Chondrocyte (in vitro differentiated cells): Measurements from ENCODE around the gene CCDC148. TPM values are rescaled to one million over a fixed set of nuclear protein-coding genes. Genes with fewer than 3 reads are reported as not detected.

Experiments used
- DNase-seq: peaks from one replicate; pipeline ENCODE4 v3.0.0; 2021; ENCODE audit warnings: mixed read lengths, low spot score
- H3K27ac Mint-ChIP-seq: one replicate; pipeline ENCODE4 v1.8.0; 2021; ENCODE audit warnings: mild to moderate bottlenecking, moderate library complexity, mixed read lengths; ENCODE audit not compliant: unreplicated experiment
- H3K27me3 Mint-ChIP-seq: 2 replicates; pipeline ENCODE4 v1.8.0; 2021; ENCODE audit warnings: low read depth, mixed read lengths
- H3K36me3 Mint-ChIP-seq: 2 replicates; pipeline ENCODE4 v1.8.0; 2021; ENCODE audit warnings: low read depth, mixed read lengths
- H3K4me1 Mint-ChIP-seq: 2 replicates; pipeline ENCODE4 v1.8.0; 2021; ENCODE audit warnings: low read depth, mild to moderate bottlenecking, mixed read lengths
- H3K4me3 Mint-ChIP-seq: one replicate; pipeline ENCODE4 v1.8.0; 2021; ENCODE audit warnings: mild to moderate bottlenecking, moderate library complexity, mixed read lengths; ENCODE audit not compliant: unreplicated experiment
- H3K9me3 Mint-ChIP-seq: 2 replicates; pipeline ENCODE4 v1.8.0; 2021; ENCODE audit warnings: low read depth, mixed read lengths
- total RNA-seq: library from RNA; stranded (reverse); gene quantifications from 3 replicates; pipeline ENCODE4 v1.2.1, GENCODE V29; 2021
- TF ChIP-seq, protein P1 (sequence below): fragments of 200-600 bp; sonication (generic); IDR thresholded peaks from 2 replicates; pipeline ENCODE4 v1.5.0; 2021; ENCODE audit warnings: antibody characterized with exemption, mild to moderate bottlenecking, moderate library complexity

Gene CCDC148
- total RNA-seq, 1 donor from 2014 or later, result 0.52 TPM

DNA sequence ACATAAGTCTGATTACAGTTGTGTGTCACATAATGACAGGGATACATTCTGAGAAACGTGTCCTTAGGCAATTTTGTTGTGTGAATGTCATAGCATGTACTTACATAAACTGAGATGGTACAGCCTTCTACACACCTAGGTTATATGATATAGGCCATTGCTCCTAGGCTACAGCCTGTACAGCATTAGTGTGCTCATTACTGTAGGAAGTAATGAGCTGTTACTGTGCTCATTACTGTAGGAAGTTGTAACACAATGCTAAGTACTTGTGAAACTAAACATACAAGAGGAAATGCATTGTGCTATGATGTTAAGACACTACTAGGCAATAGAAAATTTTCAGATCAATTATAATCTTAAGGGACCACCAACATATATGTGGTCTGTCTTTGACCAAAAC is 282.1 kb downstream of the CCDC148 start:
- no peaks in the 10 kb centered on the region for H3K36me3 Mint-ChIP-seq
- H3K9me3 Mint-ChIP-seq, result no peaks in the 10 kb centered on the region
- DNase-seq, result no peak
- no peak overlapping the region for H3K27ac Mint-ChIP-seq
- no peaks in the 10 kb centered on the region for H3K4me1 Mint-ChIP-seq
- no peak overlapping the region for H3K4me3 Mint-ChIP-seq
- TF ChIP-seq, protein P1, sequence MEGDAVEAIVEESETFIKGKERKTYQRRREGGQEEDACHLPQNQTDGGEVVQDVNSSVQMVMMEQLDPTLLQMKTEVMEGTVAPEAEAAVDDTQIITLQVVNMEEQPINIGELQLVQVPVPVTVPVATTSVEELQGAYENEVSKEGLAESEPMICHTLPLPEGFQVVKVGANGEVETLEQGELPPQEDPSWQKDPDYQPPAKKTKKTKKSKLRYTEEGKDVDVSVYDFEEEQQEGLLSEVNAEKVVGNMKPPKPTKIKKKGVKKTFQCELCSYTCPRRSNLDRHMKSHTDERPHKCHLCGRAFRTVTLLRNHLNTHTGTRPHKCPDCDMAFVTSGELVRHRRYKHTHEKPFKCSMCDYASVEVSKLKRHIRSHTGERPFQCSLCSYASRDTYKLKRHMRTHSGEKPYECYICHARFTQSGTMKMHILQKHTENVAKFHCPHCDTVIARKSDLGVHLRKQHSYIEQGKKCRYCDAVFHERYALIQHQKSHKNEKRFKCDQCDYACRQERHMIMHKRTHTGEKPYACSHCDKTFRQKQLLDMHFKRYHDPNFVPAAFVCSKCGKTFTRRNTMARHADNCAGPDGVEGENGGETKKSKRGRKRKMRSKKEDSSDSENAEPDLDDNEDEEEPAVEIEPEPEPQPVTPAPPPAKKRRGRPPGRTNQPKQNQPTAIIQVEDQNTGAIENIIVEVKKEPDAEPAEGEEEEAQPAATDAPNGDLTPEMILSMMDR, result no peak
- H3K27me3 Mint-ChIP-seq, result no peaks in the 10 kb centered on the region

DNA sequence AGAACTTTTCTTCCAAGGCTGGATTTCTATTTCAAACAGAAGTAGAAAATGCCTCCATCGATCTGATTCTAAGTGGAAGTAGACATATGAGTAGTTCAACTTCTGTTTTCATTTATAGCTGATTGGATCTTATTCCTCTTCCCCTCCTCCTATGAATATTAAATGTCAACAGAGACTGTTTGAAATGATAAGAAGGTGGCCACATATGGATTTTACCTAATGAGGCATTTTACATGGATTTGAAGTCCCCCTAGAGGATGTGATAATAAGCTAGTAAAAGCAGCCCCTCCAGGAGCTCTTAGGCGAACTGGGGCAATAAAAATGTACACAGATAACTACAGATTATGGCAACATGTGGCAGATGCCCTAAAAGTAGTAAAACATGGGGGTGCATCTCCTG is 283.8 kb downstream of the CCDC148 start:
- H3K27ac Mint-ChIP-seq, result no peak overlapping the region
- no peaks in the 10 kb centered on the region for H3K27me3 Mint-ChIP-seq
- no peaks in the 10 kb centered on the region for H3K36me3 Mint-ChIP-seq
- peaks cover 6% of the 10 kb centered on the region for H3K4me1 Mint-ChIP-seq
- TF ChIP-seq, protein P1, result no peak
- H3K9me3 Mint-ChIP-seq, result no peaks in the 10 kb centered on the region
- no peak for DNase-seq
- no peak overlapping the region for H3K4me3 Mint-ChIP-seq

DNA sequence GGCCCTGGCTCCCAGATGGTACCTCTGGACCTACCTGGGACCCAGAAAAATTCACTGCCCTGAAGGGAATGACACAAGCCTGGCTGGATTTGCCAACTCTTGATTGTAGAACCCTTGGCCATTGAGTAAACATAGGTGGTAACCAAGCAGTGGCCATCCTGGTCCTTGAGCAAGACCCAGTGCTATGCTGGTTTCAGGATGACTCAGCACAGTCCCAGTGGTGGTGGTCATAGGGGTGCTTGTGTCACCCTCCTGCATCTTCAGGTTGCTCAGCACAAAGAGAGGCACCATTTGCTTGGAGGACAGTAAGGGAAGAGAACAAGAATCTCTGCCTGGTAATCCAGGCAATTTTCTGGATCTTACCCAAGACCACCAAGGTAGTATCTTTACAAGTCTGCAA is 302.0 kb downstream of the CCDC148 start:
- H3K36me3 Mint-ChIP-seq, result peaks cover 4% of the 10 kb centered on the region
- TF ChIP-seq, protein P1, result no peak
- H3K27ac Mint-ChIP-seq, result no peak overlapping the region
- peaks cover 20% of the 10 kb centered on the region for H3K9me3 Mint-ChIP-seq
- H3K4me1 Mint-ChIP-seq, result no peaks in the 10 kb centered on the region
- no peaks in the 10 kb centered on the region for H3K27me3 Mint-ChIP-seq
- no peak overlapping the region for H3K4me3 Mint-ChIP-seq
- no peak for DNase-seq

DNA sequence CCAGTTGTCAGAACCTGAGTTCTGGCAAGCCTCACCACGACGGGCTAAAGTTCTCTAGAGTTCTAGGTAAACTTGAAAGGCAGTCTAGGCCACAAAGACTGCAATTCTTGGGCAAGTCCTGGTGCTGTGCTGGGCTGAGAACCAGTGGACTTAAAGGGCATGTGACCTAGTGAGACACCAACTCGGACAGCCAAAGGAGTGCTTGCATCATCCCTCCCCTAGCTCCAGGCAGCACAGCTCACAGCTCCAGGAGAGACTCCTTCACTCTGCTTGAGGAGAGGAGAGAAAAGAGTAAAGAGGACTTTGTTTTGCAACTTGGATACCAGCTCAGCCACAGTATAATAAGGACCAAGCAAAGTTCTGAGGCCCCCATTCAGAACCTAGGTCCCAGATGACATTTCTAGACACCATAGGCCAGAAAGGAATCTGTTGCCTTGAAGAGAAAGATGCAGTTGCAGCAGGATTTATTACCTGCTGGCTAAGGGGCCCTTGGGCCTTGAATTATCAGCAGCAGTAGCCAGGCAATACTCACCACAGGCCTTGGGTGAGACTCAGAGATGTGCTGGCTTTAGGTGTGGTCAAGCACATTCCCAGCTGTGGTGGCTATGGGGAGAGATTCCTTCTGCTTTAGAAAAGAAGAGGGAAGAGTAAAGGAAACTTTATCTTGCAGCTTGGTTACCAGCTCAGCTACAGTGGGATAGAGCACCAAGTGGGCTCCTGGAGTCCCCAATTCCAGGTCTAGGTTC is 303.1 kb downstream of the CCDC148 start:
- Mint-ChIP-seq H3K4me1 (no peaks in the 10 kb centered on the region), H3K27ac (no peak overlapping the region), H3K36me3 (peaks cover 6% of the 10 kb centered on the region), H3K9me3 (peaks cover 23% of the 10 kb centered on the region), H3K4me3 (no peak overlapping the region), H3K27me3 (no peaks in the 10 kb centered on the region)
- DNase-seq, result no peak
- TF ChIP-seq, protein P1, result no peak

DNA sequence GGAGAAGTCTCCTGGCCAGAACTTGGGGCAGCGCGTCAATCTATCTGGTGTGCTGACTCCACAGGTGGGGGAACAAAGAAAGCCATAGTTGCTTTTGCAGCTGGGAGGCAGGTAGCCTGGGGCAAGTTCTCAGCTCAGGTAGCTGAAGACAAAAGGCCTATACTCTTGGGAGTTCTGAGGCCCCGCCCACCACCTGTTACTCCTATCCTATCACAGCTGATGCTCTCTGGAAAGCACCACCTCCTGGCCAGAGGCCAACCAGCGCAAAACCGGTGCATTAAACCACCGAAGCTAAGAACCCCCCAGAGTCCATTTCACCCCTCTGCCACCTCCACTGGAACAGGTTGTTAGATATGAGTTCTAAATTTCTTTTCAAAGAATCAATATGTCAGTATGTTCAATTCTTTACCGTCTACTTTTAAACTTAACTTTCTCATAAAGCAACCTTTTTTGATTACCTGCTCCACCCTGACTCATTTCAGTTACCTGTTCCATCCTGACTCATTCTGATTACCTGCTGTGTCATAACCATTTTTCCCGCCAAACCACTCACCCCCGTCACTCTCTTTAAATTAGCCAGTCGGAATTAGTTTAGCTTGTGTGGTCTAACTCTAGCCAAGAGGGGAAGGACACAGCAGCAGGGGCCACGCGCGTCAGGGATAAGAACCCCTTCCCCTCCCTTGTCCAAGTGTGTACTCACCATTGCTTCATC is 311.5 kb downstream of the CCDC148 start:
- TF ChIP-seq, protein P1, result no peak
- Mint-ChIP-seq H3K4me1 (peaks cover 8% of the 10 kb centered on the region), H3K27ac (no peak overlapping the region), H3K36me3 (peaks cover 9% of the 10 kb centered on the region), H3K9me3 (peaks cover 23% of the 10 kb centered on the region), H3K4me3 (no peak overlapping the region), H3K27me3 (no peaks in the 10 kb centered on the region)
- no peak for DNase-seq
